T-helper 9 cell (primary cell): Measurements from ENCODE around the gene HLA-DOB.
"Not testable (repeated sequence)": the region's sequence is repeated elsewhere in the genome, so short reads cannot be mapped to it uniquely, and the experiment has no call there.

Experiments
- DNase-seq: peaks from one replicate; pipeline ENCODE4 v3.0.0-alpha.2; 2020

Gene HLA-DOB

DNA sequence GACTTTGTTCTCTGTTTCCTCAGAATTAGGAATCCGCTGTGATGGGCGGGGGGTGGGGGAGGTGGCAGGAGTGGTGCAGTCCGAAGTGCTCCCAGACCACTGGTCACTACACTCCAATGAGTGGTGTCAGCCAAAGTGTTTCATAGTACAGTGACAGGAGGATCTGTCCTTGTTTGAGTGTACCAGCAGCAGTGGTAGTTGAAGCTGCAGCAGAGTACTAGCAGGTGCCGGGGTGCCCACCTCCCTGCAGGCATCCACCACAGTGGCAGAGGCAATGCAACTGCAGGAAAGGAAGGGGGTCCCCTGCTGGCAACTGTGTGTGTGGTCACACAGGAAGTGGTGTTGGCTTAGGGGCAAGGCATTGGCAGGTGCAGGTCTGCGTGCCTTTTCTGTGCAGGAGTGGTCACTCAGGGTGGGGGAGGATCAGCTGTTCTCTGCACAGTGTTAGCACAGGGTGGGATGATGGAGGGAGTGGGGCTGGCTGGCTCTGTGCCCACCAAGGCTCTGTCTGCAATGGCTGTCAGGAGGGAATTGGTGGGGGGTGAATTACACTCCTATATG lies 9.7 kb downstream of the HLA-DOB start:
- no peak for DNase-seq

- DNase-seq, result not testable (repeated sequence)
These were observed 11.4 kb downstream of the HLA-DOB start for GRCh38 chr6:32805404-32805803.

GRCh38 chr6:32803416-32803815 lies 13.4 kb downstream of the HLA-DOB start:
- no peak for DNase-seq

DNA sequence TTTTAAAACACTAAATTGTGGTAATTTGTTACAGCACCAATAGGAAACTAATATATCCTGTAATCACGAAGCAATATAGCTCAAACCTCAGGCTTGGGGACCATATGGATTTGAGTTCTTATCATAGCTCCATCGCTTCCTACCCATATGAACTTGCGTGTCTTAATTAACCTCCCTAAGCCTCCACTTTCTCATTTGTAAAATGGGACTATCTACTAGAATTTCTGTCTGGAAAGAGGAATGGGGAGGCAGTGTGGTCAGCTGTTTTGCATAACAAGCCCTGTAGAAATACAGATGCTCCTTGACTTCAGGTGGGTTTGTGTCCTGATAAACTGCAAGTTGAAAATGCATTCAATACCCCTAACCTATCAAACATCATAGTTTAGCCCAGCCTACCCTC lies 17.1 kb downstream of the HLA-DOB start:
- no peak for DNase-seq

GRCh38 chr6:32799168-32799567 lies 17.6 kb downstream of the HLA-DOB start:
- no peak for DNase-seq

DNA sequence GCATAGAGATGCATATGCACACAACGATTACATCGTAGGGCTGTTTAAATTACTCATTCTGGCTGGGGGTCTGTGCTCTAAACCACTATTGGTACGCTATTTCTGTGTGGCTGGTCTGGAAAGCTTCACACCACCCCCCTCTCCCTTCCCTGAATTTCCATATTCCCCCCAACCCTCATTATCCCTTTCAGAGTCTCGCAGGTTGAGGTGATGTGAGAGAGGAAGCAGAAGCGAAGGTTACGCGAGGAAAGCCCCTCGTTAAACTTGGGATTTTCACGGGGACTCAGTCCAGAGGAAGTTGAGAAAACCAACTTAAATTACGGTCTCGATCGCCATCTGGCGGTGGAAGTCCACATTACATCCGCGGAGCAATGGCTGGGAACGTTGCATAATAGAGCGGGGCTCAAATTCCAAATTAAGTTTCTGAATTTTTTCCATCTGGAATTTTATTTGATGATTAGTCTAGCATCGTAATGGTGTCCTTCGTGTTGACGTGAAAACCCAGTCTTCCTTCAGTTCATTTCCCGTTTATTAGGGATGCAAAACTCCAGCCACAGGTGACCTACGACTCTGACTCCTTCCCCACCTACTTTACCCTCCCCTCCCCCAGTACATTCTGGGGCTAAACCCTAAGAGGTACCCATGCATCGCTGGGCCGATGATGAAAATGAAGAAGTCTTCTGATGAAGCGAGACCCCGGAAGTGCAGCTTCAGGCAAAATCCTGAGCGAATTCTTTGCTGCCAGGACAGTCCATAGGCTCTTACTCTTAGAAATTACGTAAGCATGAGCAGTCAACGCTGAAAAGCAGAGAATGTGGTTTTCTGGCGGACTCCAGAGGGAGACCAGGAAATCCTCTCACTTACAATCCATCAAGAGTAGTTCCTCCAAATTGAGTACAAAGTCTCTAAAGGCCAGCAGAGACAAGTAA lies 19.7 kb downstream of the HLA-DOB start:
- peak; percentile 80 for DNase-seq

DNA sequence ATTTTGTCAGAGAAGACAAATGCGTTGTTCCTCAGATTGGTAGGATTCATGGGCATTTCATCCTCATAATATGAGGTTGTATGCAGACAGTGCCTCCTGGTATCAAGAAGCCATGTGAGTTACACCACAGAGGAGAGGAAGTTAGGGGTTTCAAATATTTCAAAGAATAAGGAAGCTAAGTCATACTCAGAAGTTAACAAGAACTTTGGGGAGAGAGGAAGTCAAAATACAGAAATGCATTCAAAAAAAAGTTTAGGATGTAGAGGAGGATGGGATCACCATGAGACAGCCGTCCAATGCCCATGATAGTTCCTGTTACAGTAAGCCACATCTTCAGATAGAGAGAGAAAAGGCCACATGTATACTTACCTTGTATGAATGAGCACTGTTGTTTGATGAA lies 22.3 kb downstream of the HLA-DOB start:
- DNase-seq, result no peak

GRCh38 chr6:32792901-32793435 lies 23.8 kb downstream of the HLA-DOB start:
- no peak for DNase-seq

- DNase-seq, result no peak
These were observed 26.5 kb downstream of the HLA-DOB start for GRCh38 chr6:32790306-32790705.

GRCh38 chr6:32785781-32786533 lies 30.8 kb downstream of the HLA-DOB start:
- DNase-seq, result no peak

DNA sequence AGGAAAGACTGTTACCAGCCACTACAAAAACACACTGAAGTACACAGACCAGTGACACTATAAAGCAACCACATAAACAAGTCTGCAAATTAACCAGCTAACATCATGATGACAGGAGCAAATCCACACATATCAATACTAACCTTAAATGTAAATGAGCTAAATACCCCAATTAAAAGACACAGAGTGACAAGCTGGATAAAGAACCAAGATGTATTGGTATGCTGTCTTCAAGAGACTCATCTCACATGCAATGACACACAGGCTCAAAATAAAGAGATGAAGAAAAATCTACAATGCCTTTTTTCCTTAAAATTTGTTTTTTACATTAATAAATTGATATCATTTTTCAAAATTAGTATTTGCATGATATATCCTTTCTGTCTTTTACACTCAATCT lies 33.9 kb downstream of the HLA-DOB start:
- DNase-seq, result not testable (repeated sequence)

GRCh38 chr6:32779036-32779435 lies 37.8 kb downstream of the HLA-DOB start:
- DNase-seq, result no peak

DNA sequence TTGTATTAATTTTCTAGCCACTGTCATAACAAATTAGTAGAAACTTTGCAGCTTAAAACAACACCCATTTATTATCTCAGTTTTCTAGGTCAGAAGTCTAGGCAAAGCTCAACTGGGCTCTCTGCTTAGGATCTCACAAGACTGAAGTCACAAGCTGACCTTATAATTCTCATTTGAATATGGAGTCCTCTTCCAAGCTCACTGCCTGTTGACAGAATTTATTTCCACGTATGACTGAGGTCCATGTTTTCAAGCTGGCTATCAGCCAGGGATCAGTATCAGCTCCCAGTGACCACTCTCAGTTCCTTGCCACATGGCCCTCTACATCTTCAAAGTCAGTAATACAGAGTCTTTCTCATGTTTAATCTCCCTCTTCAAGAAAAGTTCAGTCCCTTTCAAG lies 41.7 kb downstream of the HLA-DOB start:
- DNase-seq, result no peak

GRCh38 chr6:32774426-32774825 lies 42.4 kb downstream of the HLA-DOB start:
- DNase-seq, result no peak

GRCh38 chr6:32772656-32773055 lies 44.1 kb downstream of the HLA-DOB start:
- no peak for DNase-seq

DNA sequence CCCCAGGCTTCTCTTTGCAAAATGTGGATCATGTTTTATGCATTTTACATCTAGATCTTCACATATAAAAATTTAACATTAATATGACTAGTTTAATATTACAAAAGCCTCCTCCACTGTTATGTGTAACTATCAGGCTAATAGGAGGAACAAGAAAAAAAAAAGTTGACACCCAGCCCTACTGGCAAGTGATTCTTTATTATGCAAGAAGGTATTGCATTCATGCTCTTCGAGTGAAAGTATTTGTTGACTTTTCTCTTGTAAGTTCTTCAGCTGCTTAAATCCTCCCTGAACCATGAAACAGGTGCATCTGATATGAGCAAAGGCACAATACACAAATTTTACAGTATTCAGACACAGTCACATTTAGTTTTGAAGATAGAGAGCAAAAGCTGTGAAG lies 52.8 kb downstream of the HLA-DOB start:
- DNase-seq, result no peak

GRCh38 chr6:32763421-32763820 lies 53.4 kb downstream of the HLA-DOB start, which contains the start of gene HLA-DQB2:
TSS of gene HLA-DQB2 (minus strand) at chr6:32763532. CDS start at chr6:32763470, 62 bp downstream.
- DNase-seq, result no peak
